ENCODE measurements around the gene IGSF10. TPM values are rescaled to one million over a fixed set of nuclear protein-coding genes. Genes with fewer than 3 reads are reported as not detected.
"Not testable (repeated sequence)": the region's sequence is repeated elsewhere in the genome, so short reads cannot be mapped to it uniquely, and the experiment has no call there.

Gene IGSF10, protein sequence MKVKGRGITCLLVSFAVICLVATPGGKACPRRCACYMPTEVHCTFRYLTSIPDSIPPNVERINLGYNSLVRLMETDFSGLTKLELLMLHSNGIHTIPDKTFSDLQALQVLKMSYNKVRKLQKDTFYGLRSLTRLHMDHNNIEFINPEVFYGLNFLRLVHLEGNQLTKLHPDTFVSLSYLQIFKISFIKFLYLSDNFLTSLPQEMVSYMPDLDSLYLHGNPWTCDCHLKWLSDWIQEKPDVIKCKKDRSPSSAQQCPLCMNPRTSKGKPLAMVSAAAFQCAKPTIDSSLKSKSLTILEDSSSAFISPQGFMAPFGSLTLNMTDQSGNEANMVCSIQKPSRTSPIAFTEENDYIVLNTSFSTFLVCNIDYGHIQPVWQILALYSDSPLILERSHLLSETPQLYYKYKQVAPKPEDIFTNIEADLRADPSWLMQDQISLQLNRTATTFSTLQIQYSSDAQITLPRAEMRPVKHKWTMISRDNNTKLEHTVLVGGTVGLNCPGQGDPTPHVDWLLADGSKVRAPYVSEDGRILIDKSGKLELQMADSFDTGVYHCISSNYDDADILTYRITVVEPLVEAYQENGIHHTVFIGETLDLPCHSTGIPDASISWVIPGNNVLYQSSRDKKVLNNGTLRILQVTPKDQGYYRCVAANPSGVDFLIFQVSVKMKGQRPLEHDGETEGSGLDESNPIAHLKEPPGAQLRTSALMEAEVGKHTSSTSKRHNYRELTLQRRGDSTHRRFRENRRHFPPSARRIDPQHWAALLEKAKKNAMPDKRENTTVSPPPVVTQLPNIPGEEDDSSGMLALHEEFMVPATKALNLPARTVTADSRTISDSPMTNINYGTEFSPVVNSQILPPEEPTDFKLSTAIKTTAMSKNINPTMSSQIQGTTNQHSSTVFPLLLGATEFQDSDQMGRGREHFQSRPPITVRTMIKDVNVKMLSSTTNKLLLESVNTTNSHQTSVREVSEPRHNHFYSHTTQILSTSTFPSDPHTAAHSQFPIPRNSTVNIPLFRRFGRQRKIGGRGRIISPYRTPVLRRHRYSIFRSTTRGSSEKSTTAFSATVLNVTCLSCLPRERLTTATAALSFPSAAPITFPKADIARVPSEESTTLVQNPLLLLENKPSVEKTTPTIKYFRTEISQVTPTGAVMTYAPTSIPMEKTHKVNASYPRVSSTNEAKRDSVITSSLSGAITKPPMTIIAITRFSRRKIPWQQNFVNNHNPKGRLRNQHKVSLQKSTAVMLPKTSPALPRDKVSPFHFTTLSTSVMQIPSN (N-terminal part only)
- polyA plus RNA-seq, result under 1 TPM; 0.56 to 0.90 (median 0.74) TPM

- no peak within 1 kb of the TSS for H3K27ac ChIP-seq (ENCODE audit: low read depth, low read length)
- 7 to 25% (median 10%) methylated on average over 38 to 40 of the region's 40 CpGs for WGBS, 3 donors
These were observed at the start of gene IGSF10 for GRCh38 chr3:151460774-151461450. TSS of gene IGSF10 (minus strand) at chr3:151461061. CDS start at chr3:151458709, 2,352 bp downstream.

DNA sequence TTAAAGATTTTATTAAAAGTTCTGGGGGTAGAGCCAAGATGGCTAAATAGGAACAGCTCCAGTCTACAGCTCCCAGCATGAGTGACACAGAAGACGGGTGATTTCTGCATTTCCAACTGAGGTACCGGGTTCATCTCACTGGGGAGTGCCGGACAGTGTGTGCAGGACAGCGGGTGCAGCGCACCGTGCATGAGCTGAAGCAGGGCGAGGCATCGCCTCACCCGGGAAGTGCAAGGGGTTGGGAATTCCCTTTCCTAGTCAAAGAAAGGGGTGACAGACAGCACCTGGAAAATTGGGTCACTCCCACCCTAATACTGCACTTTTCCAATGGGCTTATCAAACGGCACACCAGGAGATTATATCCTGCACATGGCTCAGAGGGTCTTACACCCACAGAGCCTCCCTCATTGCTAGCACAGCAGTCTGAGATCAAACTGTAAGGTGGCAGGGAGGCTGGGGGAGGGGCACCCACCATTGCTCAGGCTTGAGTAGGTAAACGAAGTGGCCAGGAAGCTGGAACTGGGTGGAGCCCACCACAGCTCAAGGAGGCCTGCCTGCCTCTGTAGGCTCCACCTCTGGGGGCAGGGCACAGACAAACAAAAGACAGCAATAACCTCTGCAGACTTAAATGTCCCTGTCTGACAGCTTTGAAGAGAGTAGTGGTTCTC lies 48.7 kb upstream of the IGSF10 start:
- H3K27ac ChIP-seq (ENCODE audit: low read depth, low read length), result not testable (repeated sequence)
- 90 to 95% (median 91%) methylated on average over 11 of the region's 11 CpGs for WGBS, 3 donors

- 28 to 82% (median 80%) methylated on average over 2 of the region's 2 CpGs for WGBS, 3 donors
These were observed 43.7 kb upstream of the IGSF10 start for GRCh38 chr3:151504606-151505005.

DNA sequence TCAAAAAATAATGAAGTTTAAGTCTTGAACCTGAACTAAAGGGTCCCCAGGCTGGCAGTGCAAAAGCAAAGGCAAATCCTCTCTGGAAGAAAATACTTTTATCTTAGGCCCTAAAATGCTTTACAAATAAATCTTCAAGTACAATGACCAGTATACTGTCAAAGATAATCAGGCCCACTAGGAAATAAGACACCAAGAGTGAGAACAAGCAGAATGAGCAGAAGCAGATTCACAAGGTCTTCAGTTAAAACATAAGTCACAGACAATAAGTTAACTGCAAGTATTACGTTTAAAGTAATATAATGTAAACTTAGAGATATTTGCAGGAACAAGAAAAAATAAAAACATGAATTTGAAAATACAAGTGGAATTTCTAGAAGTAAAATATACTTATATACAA lies 42.2 kb upstream of the IGSF10 start:
- H3K27ac ChIP-seq (ENCODE audit: low read depth, low read length), result no peak overlapping the region
- 77 to 89% (median 86%) methylated on average over 1 of the region's 1 CpG for WGBS, 3 donors

More at GRCh38 chr3:151504606-151505005, 43.7 kb upstream of the IGSF10 start:
- H3K27ac ChIP-seq (ENCODE audit: low read depth, low read length), result no peak overlapping the region

- H3K27ac ChIP-seq (ENCODE audit: low read depth, low read length), result no peak overlapping the region
- 39 to 47% (median 43%) methylated on average over 4 of the region's 4 CpGs for WGBS, 3 donors
These were observed 41.2 kb upstream of the IGSF10 start for GRCh38 chr3:151501923-151502632.

DNA sequence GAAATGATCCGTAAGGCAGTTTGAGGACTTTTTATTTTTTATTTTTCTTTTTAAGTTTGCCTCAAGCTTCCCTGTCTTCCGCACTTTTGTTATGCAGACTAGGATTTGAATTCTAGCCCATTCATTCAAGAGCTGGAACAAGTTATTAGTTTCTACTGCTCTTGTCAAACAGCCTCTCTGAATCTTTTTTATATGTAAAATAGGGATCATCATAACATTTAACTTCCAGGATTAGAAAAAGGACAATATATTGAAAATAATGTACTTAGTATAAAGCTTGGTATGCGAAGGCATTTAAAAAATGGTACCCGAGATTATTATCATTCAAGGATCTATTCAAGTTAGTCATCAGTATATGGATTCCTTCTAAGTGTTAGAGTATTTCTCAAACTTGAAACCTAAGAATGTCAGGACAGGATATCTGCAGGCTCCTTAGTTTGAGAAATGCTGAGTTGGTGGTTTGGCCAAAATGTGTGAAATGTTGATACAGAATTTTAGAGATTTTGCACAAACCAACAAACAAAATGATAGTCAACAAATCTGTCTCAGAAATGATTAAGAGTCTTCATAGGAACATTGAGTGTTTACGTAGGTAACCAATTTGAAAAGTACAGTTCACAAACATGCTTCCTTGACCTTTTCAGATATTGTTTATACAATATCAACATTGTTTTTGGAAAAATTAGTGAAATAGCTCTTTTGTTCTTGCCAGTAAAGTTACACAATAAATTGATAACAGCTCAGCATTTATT lies 40.5 kb upstream of the IGSF10 start:
- 69 to 71% (median 69%) methylated on average over 5 of the region's 5 CpGs for WGBS, 3 donors
- no peak overlapping the region for H3K27ac ChIP-seq (ENCODE audit: low read depth, low read length)

DNA sequence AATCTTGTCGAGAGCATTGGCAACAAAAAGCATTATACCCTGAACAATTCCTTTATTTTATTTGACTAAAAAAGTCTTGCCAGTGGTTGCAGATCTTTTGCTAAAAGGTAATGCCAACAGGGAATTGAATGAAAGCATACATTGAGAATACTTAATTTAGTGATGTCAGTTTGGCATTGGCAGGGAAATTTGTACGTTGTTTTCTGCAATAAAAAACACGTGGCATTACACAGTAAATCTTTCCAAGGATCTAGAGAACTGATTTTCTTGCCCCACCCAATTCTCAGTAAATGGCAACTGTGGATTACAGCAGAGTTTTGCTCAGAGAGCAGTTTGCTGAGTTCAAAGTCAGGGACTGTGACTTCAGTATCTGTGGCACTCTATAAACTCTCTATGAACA lies 38.3 kb upstream of the IGSF10 start:
- 47 to 65% (median 57%) methylated on average over 3 of the region's 3 CpGs for WGBS, 3 donors
- no peak overlapping the region for H3K27ac ChIP-seq (ENCODE audit: low read depth, low read length)

- no peak overlapping the region for H3K27ac ChIP-seq (ENCODE audit: low read depth, low read length)
- 57 to 79% (median 78%) methylated on average over 2 of the region's 2 CpGs for WGBS, 3 donors
These were observed 30.7 kb upstream of the IGSF10 start for GRCh38 chr3:151491525-151491924.

DNA sequence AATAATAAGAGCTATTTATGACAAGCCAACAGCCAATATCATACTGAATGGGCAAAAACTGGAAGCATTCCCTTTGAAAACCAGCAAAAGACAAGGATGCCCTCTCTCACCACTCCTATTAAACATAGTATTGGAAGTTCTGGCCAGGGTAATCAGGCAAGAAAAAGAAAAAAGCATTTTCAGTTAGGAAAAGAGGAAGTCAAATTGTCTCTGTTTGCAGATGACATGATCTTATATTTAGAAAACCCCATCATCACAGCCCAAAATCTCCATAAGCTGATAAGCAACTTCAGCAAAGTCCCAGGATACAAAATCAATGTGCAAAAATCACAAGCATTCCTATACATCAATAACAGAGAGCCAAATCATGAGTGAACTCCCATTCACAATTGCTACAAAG lies 27.0 kb upstream of the IGSF10 start:
- not testable (repeated sequence) for H3K27ac ChIP-seq (ENCODE audit: low read depth, low read length)

GRCh38 chr3:151483961-151484520 lies 23.2 kb upstream of the IGSF10 start:
- WGBS, 3 donors, result 69 to 91% (median 85%) methylated on average over 6 of the region's 6 CpGs
- H3K27ac ChIP-seq (ENCODE audit: low read depth, low read length), result no peak overlapping the region

DNA sequence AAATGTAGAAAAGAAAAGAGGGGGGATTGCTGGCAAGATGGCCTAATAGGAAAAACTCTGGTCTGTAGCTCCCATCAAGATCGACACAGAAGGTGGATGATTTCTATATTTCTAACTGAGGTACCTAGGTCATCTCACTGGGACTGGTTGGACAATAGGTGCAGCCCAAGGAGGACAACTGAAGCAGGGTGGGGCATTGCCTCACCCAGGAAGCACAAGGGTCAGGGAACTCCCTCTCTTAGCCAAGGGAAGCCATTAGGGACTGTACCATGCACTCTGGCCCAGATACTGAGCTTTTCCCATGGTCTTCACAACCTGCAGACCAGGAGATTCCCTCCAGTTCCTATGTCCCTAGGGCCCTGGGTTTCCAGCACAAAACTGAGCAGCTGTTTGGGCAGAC lies 22.6 kb upstream of the IGSF10 start:
- no peak overlapping the region for H3K27ac ChIP-seq (ENCODE audit: low read depth, low read length)
- 93 to 96% (median 94%) methylated on average over 1 of the region's 1 CpG for WGBS, 3 donors

DNA sequence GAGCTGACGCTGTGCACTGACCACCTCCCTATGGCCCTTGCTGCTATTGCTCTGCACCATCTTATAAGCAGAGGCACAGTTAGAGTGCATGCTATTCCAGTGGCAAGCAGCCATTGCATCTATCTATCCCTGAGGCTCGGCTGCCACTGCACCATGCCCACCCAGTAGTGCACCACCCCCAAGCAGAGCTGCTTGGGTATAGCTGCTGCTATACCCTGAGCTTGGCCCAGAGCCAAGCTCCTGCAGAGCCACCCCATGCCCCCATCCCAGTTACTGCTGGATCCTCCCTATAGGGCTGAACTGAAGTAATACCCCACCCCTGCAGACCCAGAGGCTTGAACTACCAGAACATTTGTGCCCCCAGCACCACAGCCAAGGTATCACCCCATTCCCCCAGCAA lies 19.6 kb upstream of the IGSF10 start:
- H3K27ac ChIP-seq (ENCODE audit: low read depth, low read length), result no peak overlapping the region
- whole genome bisulfite sequencing, 3 donors, result 93 to 95% (median 94%) methylated on average over 2 of the region's 2 CpGs

GRCh38 chr3:151479452-151479851 lies 18.6 kb upstream of the IGSF10 start:
- 25 to 50% (median 29%) methylated on average over 1 of the region's 1 CpG for WGBS, 3 donors

GRCh38 chr3:151478335-151478697 lies 17.5 kb upstream of the IGSF10 start:
- 49 to 63% (median 57%) methylated on average over 1 of the region's 1 CpG for whole genome bisulfite sequencing, 3 donors
- H3K27ac ChIP-seq (ENCODE audit: low read depth, low read length), result no peak overlapping the region

More at GRCh38 chr3:151479452-151479851, 18.6 kb upstream of the IGSF10 start:
- H3K27ac ChIP-seq (ENCODE audit: low read depth, low read length), result no peak overlapping the region

DNA sequence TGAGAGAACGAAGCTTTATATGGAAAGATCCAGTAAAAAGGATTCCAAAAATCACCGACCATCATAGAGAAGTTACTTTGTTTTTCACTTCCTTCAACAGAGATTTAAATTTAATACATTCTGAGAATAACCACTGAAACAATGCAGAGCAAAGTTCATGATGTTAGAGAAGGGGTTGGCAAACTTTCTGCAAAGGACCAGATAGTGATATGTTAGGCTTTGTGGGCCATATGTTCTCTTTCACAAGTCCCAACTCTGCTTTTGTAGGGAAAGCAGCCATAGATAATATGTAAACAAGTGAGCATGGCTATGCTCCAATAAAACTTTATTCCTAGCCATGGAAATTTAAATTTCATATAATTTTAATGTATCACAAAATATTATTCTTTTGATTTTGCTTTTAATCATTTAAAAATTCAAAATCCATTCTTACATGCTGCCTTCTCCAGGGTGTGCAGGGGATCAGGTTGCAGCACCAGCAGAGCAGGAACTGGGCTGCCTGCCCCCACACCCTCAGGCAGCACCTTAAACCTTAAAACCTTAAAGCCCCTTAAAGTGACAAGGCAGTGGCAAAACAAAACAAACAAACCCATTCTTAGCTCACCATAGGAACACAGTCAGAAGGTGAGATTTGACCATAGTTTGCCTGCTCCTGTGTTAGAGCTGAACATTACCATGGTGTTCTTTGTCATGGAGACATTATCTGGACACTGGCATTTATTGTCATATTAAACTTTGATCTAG lies 16.9 kb upstream of the IGSF10 start:
- no peak overlapping the region for H3K27ac ChIP-seq (ENCODE audit: low read depth, low read length)
- 78 to 91% (median 84%) methylated on average over 2 of the region's 2 CpGs for WGBS, 3 donors

Measured in adipose tissue (tissue), 3 donors.